RWPE2 (cell line): Measurements from ENCODE around the gene SLC5A11.

ENCODE experiments used
- ATAC-seq: fragments of 200-7000 bp; cut with Tn5 transposase; 3 replicates; pipeline ENCODE4 v1.9.1; 2021; ENCODE audit warnings: low read depth
- DNase-seq: peaks from one replicate; pipeline ENCODE4 v3.0.0-alpha.2; 2020; ENCODE audit warnings: low spot score
- H3K27ac ChIP-seq: fragments of 450-650 bp; 2 replicates; pipeline ENCODE4 v1.5.1; 2017; ENCODE audit warnings: mild to moderate bottlenecking; ENCODE audit not compliant: poor library complexity, severe bottlenecking
- H3K27me3 ChIP-seq: fragments of 250-450 bp; sonication (Bioruptor Pico); 2 replicates; pipeline ENCODE4 v1.5.1; 2021; ENCODE audit warnings: mild to moderate bottlenecking, moderate library complexity; ENCODE audit not compliant: insufficient read depth, poor library complexity, severe bottlenecking
- H3K36me3 ChIP-seq: fragments of 250-450 bp; sonication (Bioruptor Pico); 2 replicates; pipeline ENCODE4 v1.5.1; 2020; ENCODE audit warnings: low read depth, mild to moderate bottlenecking, moderate library complexity
- H3K4me1 ChIP-seq: fragments of 250-450 bp; sonication (Bioruptor Pico); 2 replicates; pipeline ENCODE4 v1.5.1; 2021; ENCODE audit warnings: mild to moderate bottlenecking, moderate library complexity; ENCODE audit not compliant: insufficient read depth, poor library complexity, severe bottlenecking
- H3K4me3 ChIP-seq: fragments of 250-450 bp; sonication (Bioruptor Pico); 2 replicates; pipeline ENCODE4 v1.5.1; 2021; ENCODE audit warnings: mild to moderate bottlenecking, moderate library complexity; ENCODE audit not compliant: severe bottlenecking
- H3K9me3 ChIP-seq: fragments of 250-450 bp; sonication (Bioruptor Pico); 2 replicates; pipeline ENCODE4 v1.5.1; 2021; ENCODE audit warnings: mild to moderate bottlenecking, moderate library complexity; ENCODE audit not compliant: severe bottlenecking
- TF ChIP-seq, protein P1 (sequence below): fragments of 450-650 bp; IDR thresholded peaks from one replicate; pipeline ENCODE4 v1.5.1; 2017; ENCODE audit warnings: mild to moderate bottlenecking, moderate library complexity; ENCODE audit not compliant: poor library complexity, severe bottlenecking

SLC5A11 gene

DNA sequence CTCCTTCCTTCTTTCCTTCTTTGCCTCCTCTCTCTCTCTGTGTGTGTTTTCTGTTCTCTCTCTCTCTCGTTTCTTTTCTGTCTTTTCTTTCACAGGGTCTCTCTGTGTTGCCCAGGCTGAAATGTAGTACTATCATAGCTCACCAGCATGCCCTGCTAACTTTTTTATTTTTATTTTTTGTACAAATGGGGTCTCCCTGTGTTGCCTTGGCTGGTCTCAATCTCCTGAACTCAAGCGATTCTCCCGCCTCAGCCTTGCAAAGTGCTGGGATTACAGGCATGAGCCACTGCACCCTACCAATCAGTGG, 1.5 kb downstream of the SLC5A11 start:
- Histone ChIP-seq H3K9me3 (no peaks in the 10 kb centered on the region), H3K4me1 (peaks cover 17% of the 10 kb centered on the region)
- ATAC-seq, result no peak

DNA sequence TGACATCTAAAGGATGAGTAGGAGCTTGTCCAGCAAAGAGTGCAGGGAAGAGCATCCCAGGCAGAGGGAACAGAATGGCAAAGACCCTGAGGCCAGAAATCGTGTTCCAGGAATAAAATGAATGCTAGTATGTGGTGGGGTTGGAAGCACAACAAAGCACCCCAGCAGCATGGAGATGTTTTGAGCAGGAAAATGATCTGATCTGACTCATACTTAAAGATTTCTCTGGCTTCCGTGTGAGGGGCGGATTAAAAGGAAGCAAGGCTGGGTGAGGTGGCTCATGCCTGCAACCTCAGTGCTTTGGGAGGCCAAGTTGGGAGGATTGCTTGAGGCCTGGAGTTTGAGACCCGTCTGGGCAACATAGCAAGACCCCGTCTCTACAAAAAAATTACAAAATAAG, 2.3 kb downstream of the SLC5A11 start:
- Histone ChIP-seq H3K4me3 (no peak overlapping the region), H3K27me3 (no peaks in the 10 kb centered on the region), H3K27ac (no peak overlapping the region), H3K4me1 (peaks cover 17% of the 10 kb centered on the region), H3K9me3 (no peaks in the 10 kb centered on the region), H3K36me3 (no peaks in the 10 kb centered on the region)
- no peak for DNase-seq
- peak; percentile 77 for ATAC-seq
- TF ChIP-seq, protein P1, sequence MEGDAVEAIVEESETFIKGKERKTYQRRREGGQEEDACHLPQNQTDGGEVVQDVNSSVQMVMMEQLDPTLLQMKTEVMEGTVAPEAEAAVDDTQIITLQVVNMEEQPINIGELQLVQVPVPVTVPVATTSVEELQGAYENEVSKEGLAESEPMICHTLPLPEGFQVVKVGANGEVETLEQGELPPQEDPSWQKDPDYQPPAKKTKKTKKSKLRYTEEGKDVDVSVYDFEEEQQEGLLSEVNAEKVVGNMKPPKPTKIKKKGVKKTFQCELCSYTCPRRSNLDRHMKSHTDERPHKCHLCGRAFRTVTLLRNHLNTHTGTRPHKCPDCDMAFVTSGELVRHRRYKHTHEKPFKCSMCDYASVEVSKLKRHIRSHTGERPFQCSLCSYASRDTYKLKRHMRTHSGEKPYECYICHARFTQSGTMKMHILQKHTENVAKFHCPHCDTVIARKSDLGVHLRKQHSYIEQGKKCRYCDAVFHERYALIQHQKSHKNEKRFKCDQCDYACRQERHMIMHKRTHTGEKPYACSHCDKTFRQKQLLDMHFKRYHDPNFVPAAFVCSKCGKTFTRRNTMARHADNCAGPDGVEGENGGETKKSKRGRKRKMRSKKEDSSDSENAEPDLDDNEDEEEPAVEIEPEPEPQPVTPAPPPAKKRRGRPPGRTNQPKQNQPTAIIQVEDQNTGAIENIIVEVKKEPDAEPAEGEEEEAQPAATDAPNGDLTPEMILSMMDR, result no peak

More for the DNA sequence above, 1.5 kb downstream of the SLC5A11 start:
- H3K27ac ChIP-seq, result no peak overlapping the region
- no peak overlapping the region for H3K4me3 ChIP-seq
- TF ChIP-seq, protein P1, result no peak
- DNase-seq, result no peak
- no peaks in the 10 kb centered on the region for H3K36me3 ChIP-seq
- H3K27me3 ChIP-seq, result no peaks in the 10 kb centered on the region

DNA sequence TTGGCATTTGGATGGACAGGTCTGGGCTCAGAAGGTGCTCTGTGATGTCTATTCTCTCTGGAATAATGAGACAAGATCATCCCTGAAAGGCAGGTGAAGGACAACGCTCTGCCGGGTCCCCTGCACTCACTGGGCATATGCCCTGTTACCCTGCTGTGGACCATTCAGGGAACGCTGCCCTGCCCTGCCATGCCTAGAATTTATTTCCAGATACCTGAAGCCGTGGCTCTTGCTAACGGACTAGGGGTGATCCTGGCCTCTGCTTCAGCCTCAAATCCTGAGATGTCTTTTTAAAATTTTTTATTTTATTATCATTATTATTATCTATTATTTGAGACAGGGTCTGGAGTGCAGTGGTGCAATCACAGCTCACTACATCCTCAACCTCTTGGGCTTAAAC, 3.9 kb downstream of the SLC5A11 start:
- ATAC-seq (no peak), DNase-seq (no peak)
- Histone ChIP-seq H3K27ac (no peak overlapping the region), H3K9me3 (no peaks in the 10 kb centered on the region), H3K4me3 (no peak overlapping the region), H3K4me1 (peaks cover 14% of the 10 kb centered on the region), H3K36me3 (no peaks in the 10 kb centered on the region), H3K27me3 (no peaks in the 10 kb centered on the region)
- TF ChIP-seq, protein P1, result no peak

DNA sequence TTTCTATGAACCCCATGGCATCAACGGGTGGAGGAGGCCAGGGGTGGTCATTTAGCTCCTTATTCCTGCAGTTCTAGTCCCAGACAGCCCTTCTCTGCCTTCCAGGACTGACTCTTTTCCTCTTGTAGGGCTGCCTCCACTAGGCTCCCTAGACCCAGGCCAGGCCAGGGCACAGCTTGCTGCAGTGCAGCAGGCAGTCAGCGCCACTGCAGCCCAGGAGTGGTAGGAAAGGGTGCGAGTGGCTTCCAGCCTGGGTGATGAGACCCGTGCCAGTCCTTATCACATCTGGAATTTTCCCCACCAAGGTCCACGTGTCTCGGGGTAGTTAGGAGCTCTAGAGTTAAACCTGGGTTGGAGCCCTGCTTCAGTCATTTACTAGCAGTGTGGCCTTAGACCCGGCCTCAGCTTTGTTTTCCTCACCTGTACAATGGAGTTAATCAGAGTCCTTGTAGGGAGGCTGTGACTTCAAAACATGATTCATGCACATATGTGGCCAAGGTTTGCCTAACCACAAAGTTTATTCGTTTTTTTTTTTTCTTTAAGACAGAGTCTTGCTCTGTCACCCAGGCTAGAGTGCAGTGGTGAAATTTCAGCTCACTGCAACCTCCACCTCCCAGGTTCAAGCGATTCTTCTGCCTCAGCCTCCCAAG, 4.7 kb downstream of the SLC5A11 start:
- Histone ChIP-seq H3K36me3 (no peaks in the 10 kb centered on the region), H3K4me1 (peaks cover 12% of the 10 kb centered on the region), H3K27me3 (no peaks in the 10 kb centered on the region), H3K27ac (no peak overlapping the region), H3K4me3 (no peak overlapping the region), H3K9me3 (no peaks in the 10 kb centered on the region)
- TF ChIP-seq, protein P1, result no peak
- DNase-seq (no peak), ATAC-seq (peak; percentile 18; the same call in 1 of the 3 replicates)

DNA sequence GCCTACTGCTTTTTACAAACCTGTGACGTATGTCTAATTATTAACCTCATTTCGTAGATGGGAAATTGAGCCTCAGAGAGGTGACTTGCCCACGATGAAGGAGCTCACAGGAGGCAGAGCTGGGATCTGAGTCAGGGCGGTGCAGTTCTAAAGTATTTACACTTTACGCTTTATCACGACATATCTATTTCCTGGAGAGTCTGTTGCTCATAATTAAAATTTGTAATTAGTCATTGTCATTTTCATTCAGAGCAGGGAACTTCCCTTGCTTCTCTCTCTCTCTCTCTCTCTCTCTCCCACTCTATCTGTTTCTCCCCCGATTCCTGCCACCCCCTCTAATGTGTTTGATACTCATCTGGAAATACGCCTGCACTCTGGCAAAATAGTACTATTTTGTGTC, 5.9 kb downstream of the SLC5A11 start:
- Histone ChIP-seq H3K36me3 (no peaks in the 10 kb centered on the region), H3K4me1 (peaks cover 12% of the 10 kb centered on the region), H3K27me3 (no peaks in the 10 kb centered on the region), H3K4me3 (no peak overlapping the region), H3K9me3 (no peaks in the 10 kb centered on the region), H3K27ac (no peak overlapping the region)
- TF ChIP-seq, protein P1, result no peak
- ATAC-seq (peak; percentile 37; the same call in 2 of the 3 replicates), DNase-seq (no peak)
